Loucy (cell line): ENCODE data around the gene NUP214.

ENCODE experiments used
- CTCF ChIP-seq: fragments of 200-600 bp; sonication (generic); conservative IDR thresholded peaks from 2 replicates; pipeline ENCODE4 v1.5.1; 2014; ENCODE audit warnings: mild to moderate bottlenecking, antibody characterized with exemption, low read length
- EZH2phosphoT487 ChIP-seq: fragments of 200-600 bp; IDR thresholded peaks from 2 replicates; pipeline ENCODE4 v1.6.1; 2018; ENCODE audit warnings: antibody characterized with exemption, mild to moderate bottlenecking, moderate library complexity, borderline replicate concordance

GRCh38 chr9:131272212-131272611, 146.8 kb downstream of the NUP214 start:
- TF ChIP-seq EZH2phosphoT487 (no peak), CTCF (no peak)
